Endodermal cell (in vitro differentiated cells): ENCODE measurements around the gene PARP16. TPM values are rescaled to one million over a fixed set of nuclear protein-coding genes. Genes with fewer than 3 reads are reported as not detected.
A peak's percentile ranks its signal among the peaks of the same experiment; 100 is the strongest.

Experiments
- DNase-seq: peaks from one replicate; pipeline ENCODE4 v3.0.0-alpha.2; 2017
- H3K27ac ChIP-seq: 2 replicates; pipeline ENCODE4 v1.5.1; 2013; ENCODE audit warnings: mild to moderate bottlenecking, low read depth, low read length, moderate library complexity
- H3K27me3 ChIP-seq: 2 replicates; pipeline ENCODE4 v1.6.1; 2013; ENCODE audit warnings: mild to moderate bottlenecking, low read length, moderate library complexity; ENCODE audit not compliant: insufficient read depth, control insufficient read depth, poor library complexity, severe bottlenecking
- H3K36me3 ChIP-seq: 2 replicates; pipeline ENCODE4 v1.7.0; 2013; ENCODE audit warnings: mild to moderate bottlenecking, low read length, moderate library complexity; ENCODE audit not compliant: control insufficient read depth, insufficient read depth
- H3K4me1 ChIP-seq: one replicate; pipeline ENCODE4 v1.7.0; 2013; ENCODE audit warnings: low read length; ENCODE audit not compliant: control insufficient read depth, insufficient read depth
- H3K4me3 ChIP-seq: 2 replicates; pipeline ENCODE4 v1.5.1; 2013; ENCODE audit warnings: mild to moderate bottlenecking, low read length, moderate library complexity
- H3K9ac ChIP-seq: 2 replicates; pipeline ENCODE4 v1.6.1; 2013; ENCODE audit warnings: mild to moderate bottlenecking, low read length, moderate library complexity; ENCODE audit not compliant: poor library complexity, severe bottlenecking; ENCODE audit errors: extremely low read depth
- H3K9me3 ChIP-seq: 2 replicates; pipeline ENCODE4 v1.6.1; 2013; ENCODE audit warnings: mild to moderate bottlenecking, low read length, moderate library complexity; ENCODE audit not compliant: control insufficient read depth
- H3K27ac Mint-ChIP-seq: 2 replicates; pipeline ENCODE4 v1.8.0; 2020; ENCODE audit warnings: mixed read lengths
- H3K27me3 Mint-ChIP-seq: 2 replicates; pipeline ENCODE4 v1.8.0; 2021; ENCODE audit warnings: mild to moderate bottlenecking, mixed read lengths; ENCODE audit not compliant: insufficient read depth
- H3K36me3 Mint-ChIP-seq: 2 replicates; pipeline ENCODE4 v1.8.0; 2020; ENCODE audit warnings: low read depth, mixed read lengths
- H3K4me1 Mint-ChIP-seq: 2 replicates; pipeline ENCODE4 v1.8.0; 2020; ENCODE audit warnings: mixed read lengths
- H3K4me3 Mint-ChIP-seq: 2 replicates; pipeline ENCODE4 v1.8.0; 2020; ENCODE audit warnings: mild to moderate bottlenecking, moderate library complexity, mixed read lengths
- H3K9me3 Mint-ChIP-seq: 2 replicates; pipeline ENCODE4 v1.8.0; 2020; ENCODE audit warnings: mild to moderate bottlenecking, mixed read lengths
- WGBS, 2 experiments: methylation state at CpG; one replicate each; pipeline versions ENCODE4 v1.1.5 to v1.1.7; 2013; ENCODE audit warnings: missing lambda C conversion rate in 2 of 2, mixed read lengths in 1 of 2; ENCODE audit not compliant: insufficient coverage in 1 of 2, insufficient read length in 1 of 2; 5-methylcytosine and 5-hydroxymethylcytosine counted together
- total RNA-seq, 2 donors: library from RNA; stranded (reverse); fragmentation: NEBNext Ultra II Directional in 1 of 2; extraction: Animal tissue kit (Norgen Biotek cat#: 25700) in 1 of 2; gene quantifications; 2 replicates in 1 of 2; 3 replicates in 1 of 2; pipeline ENCODE4 v1.2.1, GENCODE V29; 2021
- TF ChIP-seq, protein P1 (sequence below): fragments of 200-600 bp; sonication (generic); conservative IDR thresholded peaks from 2 replicates; pipeline ENCODE4 v1.5.0; 2021; ENCODE audit warnings: antibody characterized with exemption, mild to moderate bottlenecking

PARP16 gene
- total RNA-seq, 2 donors from 2014 or later = 4.3 to 11.6 TPM

DNA sequence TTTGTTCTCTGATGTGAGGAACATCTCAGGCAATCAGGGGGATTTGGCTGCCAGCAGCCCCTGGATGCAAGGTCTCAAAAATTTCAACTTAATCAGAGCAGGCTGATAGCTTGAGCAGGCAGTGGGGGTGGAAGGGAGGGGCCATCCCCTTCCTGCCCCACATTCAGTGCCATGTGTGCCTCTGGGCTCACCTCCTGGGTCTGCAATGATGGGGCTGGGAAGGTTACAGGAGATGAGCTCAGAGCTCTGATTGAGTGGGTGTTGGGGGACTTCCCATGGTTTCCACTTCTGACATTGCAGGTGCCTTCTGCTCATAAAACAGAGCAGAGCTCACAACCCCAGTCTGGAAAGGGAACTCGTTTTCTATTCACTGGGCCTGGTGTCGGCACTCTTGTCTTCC lies 37.0 kb downstream of the PARP16 start:
- no peaks in the 10 kb centered on the region for H3K27me3 Mint-ChIP-seq
- no peak overlapping the region for H3K27ac Mint-ChIP-seq
- no peaks in the 10 kb centered on the region for H3K4me1 Mint-ChIP-seq
- H3K36me3 Mint-ChIP-seq = no peaks in the 10 kb centered on the region
- Histone ChIP-seq H3K4me1 (peaks cover 9% of the 10 kb centered on the region), H3K27me3 (no peaks in the 10 kb centered on the region), H3K9me3 (no peaks in the 10 kb centered on the region), H3K4me3 (no peak overlapping the region), H3K9ac (no peak overlapping the region), H3K36me3 (no peaks in the 10 kb centered on the region), H3K27ac (no peak overlapping the region)
- H3K9me3 Mint-ChIP-seq = no peaks in the 10 kb centered on the region
- no peak overlapping the region for H3K4me3 Mint-ChIP-seq
- WGBS, 2 experiments = 81% methylated on average over 2 of the region's 2 CpGs; no CpG with 5 or more reads in 1 of the 2 experiments
- TF ChIP-seq, protein P1, sequence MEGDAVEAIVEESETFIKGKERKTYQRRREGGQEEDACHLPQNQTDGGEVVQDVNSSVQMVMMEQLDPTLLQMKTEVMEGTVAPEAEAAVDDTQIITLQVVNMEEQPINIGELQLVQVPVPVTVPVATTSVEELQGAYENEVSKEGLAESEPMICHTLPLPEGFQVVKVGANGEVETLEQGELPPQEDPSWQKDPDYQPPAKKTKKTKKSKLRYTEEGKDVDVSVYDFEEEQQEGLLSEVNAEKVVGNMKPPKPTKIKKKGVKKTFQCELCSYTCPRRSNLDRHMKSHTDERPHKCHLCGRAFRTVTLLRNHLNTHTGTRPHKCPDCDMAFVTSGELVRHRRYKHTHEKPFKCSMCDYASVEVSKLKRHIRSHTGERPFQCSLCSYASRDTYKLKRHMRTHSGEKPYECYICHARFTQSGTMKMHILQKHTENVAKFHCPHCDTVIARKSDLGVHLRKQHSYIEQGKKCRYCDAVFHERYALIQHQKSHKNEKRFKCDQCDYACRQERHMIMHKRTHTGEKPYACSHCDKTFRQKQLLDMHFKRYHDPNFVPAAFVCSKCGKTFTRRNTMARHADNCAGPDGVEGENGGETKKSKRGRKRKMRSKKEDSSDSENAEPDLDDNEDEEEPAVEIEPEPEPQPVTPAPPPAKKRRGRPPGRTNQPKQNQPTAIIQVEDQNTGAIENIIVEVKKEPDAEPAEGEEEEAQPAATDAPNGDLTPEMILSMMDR = no peak
- no peak for DNase-seq

DNA sequence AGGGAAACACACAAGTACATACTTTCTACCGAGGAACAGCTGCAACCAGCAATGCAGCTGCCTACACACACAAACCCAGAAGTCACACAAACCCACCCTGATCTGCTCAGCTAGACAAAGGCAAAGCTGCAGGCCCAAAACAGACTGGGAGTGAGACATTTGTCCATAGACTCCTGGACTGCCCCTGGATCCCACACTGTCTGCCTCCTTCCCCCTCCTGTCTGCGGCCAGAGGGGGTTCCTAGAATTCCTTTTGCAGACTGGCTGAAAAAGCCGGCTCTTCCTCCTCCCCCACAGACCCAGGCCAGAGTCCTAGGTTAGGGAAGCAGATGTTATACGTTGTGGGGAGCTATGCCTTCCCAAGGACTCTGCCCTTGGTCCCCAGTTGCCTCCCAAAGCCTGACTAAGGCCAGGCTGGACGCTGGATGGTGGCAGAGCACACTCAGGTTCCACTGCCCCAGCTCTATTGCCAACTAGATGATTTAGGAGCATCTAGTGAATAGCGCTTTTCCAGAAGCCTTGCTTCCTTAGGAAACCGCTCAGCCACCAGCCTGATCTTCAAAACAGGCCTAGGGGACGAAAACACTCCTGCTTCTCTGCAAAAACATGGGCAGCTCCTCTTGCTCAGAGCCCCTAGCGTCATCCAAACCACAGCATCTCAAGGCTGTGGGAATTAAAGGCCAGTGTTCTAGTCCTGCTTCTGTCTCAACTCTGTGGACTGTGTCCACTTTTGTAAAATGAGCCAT lies 38.0 kb downstream of the PARP16 start:
- TF ChIP-seq, protein P1 = no peak
- Histone ChIP-seq H3K36me3 (no peaks in the 10 kb centered on the region), H3K27ac (peak overlapping the region; percentile 52), H3K9me3 (no peaks in the 10 kb centered on the region), H3K27me3 (no peaks in the 10 kb centered on the region), H3K4me1 (peaks cover 9% of the 10 kb centered on the region), H3K9ac (no peak overlapping the region), H3K4me3 (no peak overlapping the region)
- Mint-ChIP-seq H3K36me3 (no peaks in the 10 kb centered on the region), H3K27me3 (no peaks in the 10 kb centered on the region), H3K4me3 (no peak overlapping the region), H3K27ac (no peak overlapping the region), H3K4me1 (no peaks in the 10 kb centered on the region), H3K9me3 (no peaks in the 10 kb centered on the region)
- WGBS, 2 experiments = 80 to 84% methylated on average over 5 to 9 of the region's 9 CpGs
- DNase-seq = no peak

DNA sequence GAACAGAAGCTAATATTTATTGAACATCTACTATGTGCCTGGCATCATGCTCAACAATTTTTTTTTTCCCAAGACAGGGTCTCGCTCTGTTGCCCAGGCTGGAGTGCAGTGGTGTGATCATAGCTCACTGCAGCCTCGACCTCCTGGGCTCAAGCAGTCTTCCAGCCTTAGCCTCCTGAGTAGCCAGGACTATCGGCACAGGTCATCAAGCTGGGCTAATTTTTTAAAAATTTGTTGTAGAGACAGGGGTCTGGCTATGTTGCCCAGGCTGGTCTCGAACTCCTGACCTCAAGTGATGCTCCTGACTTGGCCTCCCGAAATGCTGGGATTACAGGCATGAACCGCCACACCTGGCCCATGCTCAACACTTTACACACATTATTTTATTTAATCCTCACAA lies 39.7 kb downstream of the PARP16 start:
- Histone ChIP-seq H3K9me3 (no peaks in the 10 kb centered on the region), H3K36me3 (no peaks in the 10 kb centered on the region), H3K27me3 (no peaks in the 10 kb centered on the region), H3K9ac (no peak overlapping the region), H3K4me3 (no peak overlapping the region), H3K27ac (no peak overlapping the region), H3K4me1 (peaks cover 9% of the 10 kb centered on the region)
- no peak for DNase-seq
- Mint-ChIP-seq H3K9me3 (no peaks in the 10 kb centered on the region), H3K4me1 (no peaks in the 10 kb centered on the region), H3K27me3 (no peaks in the 10 kb centered on the region), H3K27ac (no peak overlapping the region), H3K4me3 (no peak overlapping the region), H3K36me3 (no peaks in the 10 kb centered on the region)
- WGBS, 2 experiments = 91 to 100% methylated on average over 4 to 6 of the region's 6 CpGs
- TF ChIP-seq, protein P1 = no peak
